HG03095 (cell line): ENCODE results near the gene FAM222A.

Source experiments
- ATAC-seq: cut with Tn5 transposase; IDR thresholded peaks from one replicate; pipeline ENCODE4 v1.9.1; 2021; ENCODE audit warnings: moderate library complexity; ENCODE audit not compliant: unreplicated experiment

FAM222A gene

DNA sequence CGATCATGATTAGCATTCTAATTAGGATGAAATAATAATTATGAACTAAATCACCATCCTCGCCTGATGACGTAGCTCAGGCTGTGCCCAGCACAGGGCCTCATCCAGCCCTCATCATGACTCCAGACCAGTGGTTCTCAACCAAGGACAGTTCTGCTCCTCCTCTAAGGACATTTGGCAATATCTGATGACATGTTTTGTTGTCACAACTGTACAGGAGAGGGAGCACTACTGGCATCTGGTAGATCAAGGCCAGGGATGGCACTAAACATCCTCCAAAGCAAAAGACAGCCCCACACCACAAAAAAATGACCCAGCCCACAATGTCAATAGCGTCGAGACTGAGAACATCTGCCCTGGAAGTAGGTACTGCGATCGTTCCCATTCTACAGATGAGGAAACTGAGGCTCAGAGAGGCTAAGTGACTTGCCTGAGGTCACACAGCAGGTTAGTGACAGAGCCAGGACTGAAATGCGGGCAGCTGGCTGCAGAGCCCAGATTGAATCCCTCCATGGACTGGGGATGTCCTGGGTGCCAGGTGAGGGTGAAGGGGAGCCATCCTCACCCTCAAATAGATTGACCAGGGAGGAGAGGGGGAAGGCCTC, 104.1 kb downstream of the FAM222A start:
- no peak for ATAC-seq

DNA sequence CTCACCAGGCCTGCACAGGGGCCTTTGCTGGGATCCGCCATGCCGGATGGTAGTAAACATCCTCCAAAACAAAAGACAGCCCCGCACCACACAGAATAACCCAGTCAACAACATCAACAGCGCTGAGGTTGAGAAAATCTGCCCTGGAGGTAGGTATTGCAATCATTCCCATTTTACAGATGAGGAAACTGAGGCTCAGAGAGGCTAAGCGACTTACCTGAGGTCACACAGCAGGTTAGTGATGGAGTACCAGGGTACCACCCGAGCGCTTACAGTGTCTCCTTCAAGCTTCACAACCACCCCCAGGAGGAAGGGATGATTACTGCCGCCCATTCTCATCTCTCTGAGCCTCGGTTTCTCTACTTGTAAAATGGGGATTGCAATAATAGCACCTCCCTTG, 104.6 kb downstream of the FAM222A start:
- ATAC-seq, result no peak

DNA sequence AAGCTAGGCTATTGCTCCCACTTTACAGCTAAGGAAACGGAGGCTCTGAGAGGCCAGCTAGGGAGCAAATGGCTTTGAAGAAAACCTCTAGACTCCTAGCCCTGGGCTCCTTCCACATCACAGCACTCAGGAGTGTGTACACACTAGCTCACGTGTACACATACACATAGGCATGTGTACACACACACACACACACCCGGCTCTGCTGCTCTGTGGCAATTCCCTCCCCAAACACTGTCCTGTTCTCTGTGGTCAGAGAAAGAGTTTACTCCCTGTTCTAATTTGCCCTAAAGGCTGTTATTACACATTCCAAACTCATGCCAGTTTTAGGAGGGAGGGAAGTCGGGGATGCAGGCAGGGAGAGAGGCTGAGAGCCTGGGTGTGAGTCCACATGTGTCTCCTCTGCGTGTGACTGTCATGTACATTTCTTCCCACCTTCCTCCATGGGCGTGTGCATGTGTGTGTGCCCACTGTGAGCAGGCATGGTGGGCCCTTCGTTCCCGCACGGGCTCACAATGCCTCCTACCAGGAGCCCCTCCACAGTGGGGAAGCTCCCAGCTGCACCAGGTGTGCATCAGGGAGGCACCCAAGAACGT, 105.4 kb downstream of the FAM222A start:
- ATAC-seq, result no peak
